Adrenal gland (tissue), 19 donors: ENCODE data around the gene STK32A. TPM values are rescaled to one million over a fixed set of nuclear protein-coding genes. Genes with fewer than 3 reads are reported as not detected.
A peak's percentile ranks its signal among the peaks of the same experiment; 100 is the strongest.

Experiments
- DNase-seq, 7 donors: peaks; one replicate each; pipeline ENCODE4 v3.0.0-alpha.2; 2019 to 2020
- H3K27ac ChIP-seq, 5 donors: fragments of 200-600 bp; sonication (generic) in 4 of 5; 1 replicate in 3 of 5; 2 replicates in 2 of 5; pipeline versions ENCODE4 v1.5.1 to v1.8.0; 2016 to 2020; ENCODE audit warnings: mild to moderate bottlenecking in 1 of 5
- H3K27me3 ChIP-seq: fragments of 200-600 bp; 2 replicates; pipeline ENCODE4 v1.8.0; 2021
- H3K36me3 ChIP-seq, 2 donors: fragments of 200-600 bp; replicated peaks in 1 of 2; 1 replicate in 1 of 2; 2 replicates in 1 of 2; pipeline versions ENCODE4 v1.5.1 to v1.8.0; 2018 to 2022
- H3K4me1 ChIP-seq, 2 donors: fragments of 200-600 bp; replicated peaks in 1 of 2; 1 replicate in 1 of 2; 2 replicates in 1 of 2; pipeline versions ENCODE4 v1.5.1 to v1.8.0; 2018 to 2021
- H3K4me3 ChIP-seq, 4 donors: fragments of 200-600 bp; sonication (generic) in 3 of 4; one replicate each; pipeline ENCODE4 v1.5.1; 2016 to 2018
- H3K9me3 ChIP-seq, 3 donors: fragments of 200-600 bp; sonication (generic) in 1 of 3; replicated peaks in 1 of 3; 1 replicate in 2 of 3; 2 replicates in 1 of 3; pipeline versions ENCODE4 v1.5.1 to v1.8.0; 2016 to 2021
- CTCF ChIP-seq, 6 experiments: fragments of 450-650 bp in 4 of 6; fragments of 200-600 bp in 2 of 6; sonication (generic) in 1 of 6; IDR thresholded peaks; 1 replicate in 5 of 6; 2 replicates in 1 of 6; pipeline versions ENCODE4 v1.5.1 to v1.8.0; 2016 to 2021; ENCODE audit warnings: antibody characterized with exemption in 6 of 6, mild to moderate bottlenecking in 2 of 6, moderate library complexity in 1 of 6
- POLR2A ChIP-seq, 2 donors: fragments of 450-650 bp; IDR thresholded peaks; one replicate each; pipeline ENCODE4 v1.6.1; 2017; ENCODE audit warnings: antibody characterized with exemption in 2 of 2, mild to moderate bottlenecking in 2 of 2, moderate library complexity in 1 of 2
- WGBS, 4 donors: extraction: QIAGEN DNeasy Blood & Tissue Kit in 2 of 4; methylation state at CpG; one replicate each; pipeline versions ENCODE4 v1.1.5 to v1.1.7; 2013 to 2017; 5-methylcytosine and 5-hydroxymethylcytosine counted together
- intact Hi-C, 2 donors: fragments of 100-400 bp; cut with DNase I; formaldehyde crosslinking; loops; one replicate each; pipeline versions ENCODE4 v1.14.1 to v1.15.0; 2022 to 2023
- long read RNA-seq, 10 donors: library from polyadenylated mRNA in 3 of 10; unstranded in 2 of 10; stranded (forward) in 1 of 10; transcript quantifications; one replicate each; pipeline ENCODE4 v2.0.0 and lab custom pipeline, GENCODE V29; 2021 to 2026
- polyA plus RNA-seq, 3 donors: library from polyadenylated mRNA; stranded (reverse); fragments of 200-250 nt in 2 of 3; fragments of 350-450 nt in 1 of 3; fragmentation: Illumina TruSeq in 1 of 3; extraction: RNeasy Lipid Tissue Mini Kit (QIAGEN cat#74804) in 1 of 3; gene quantifications; one replicate each; pipeline ENCODE4 v1.2.3, GENCODE V29; 2013 to 2014
- total RNA-seq, 9 donors: library from RNA; depleted of rRNA in 4 of 9; stranded (reverse); fragments of >200 nt in 4 of 9; fragments of 120-200 nt in 1 of 9; fragmentation: NEBNext Ultra II Directional in 1 of 9; extraction: Animal tissue kit (Norgen Biotek cat#: 25700) in 1 of 9; gene quantifications; one replicate each; pipeline versions ENCODE4 v1.1.0 to v1.2.4, GENCODE V29; 2013 to 2023
- donor health status: healthy with polysubstance abuse.
- donor health status: Bipolar disorder and iron deficiency.
- donor health status: DM: yes; HTN: yes; CAD: no.
- donor health status: DM: no; HTN: no; CAD: no.
- donor health status: DM: no; HTN: no; CAD: no.
- donor health status: DM: yes; HTN: yes; CAD: no.

STK32A gene
- 10 to 100 TPM in 8 of 9 donors, 1 to 10 TPM in 1; 1.8 to 46.0 (median 20.1) TPM for total RNA-seq
- polyA plus RNA-seq, result 1 to 10 TPM; 5.2 to 9.5 (median 8.8) TPM
- long read RNA-seq, donor 1, result 0 reads
- long read RNA-seq, donor 2, result 0 reads
- long read RNA-seq, donor 3, partial matches to known transcripts, result 0 of 3 reads
- long read RNA-seq, donor 3, other reads (novel, unspliced or antisense), result 0 of 3 reads
- long read RNA-seq, donor 4, full-length matches to known transcripts, result 2 of 3 reads
- long read RNA-seq, donor 4, partial matches to known transcripts, result 0 of 3 reads
- long read RNA-seq, donor 4, other reads (novel, unspliced or antisense), result 1 of 3 reads
- long read RNA-seq, donor 5, full-length matches to known transcripts, result 8 of 10 reads
- long read RNA-seq, donor 5, partial matches to known transcripts, result 0 of 10 reads
- long read RNA-seq, donor 5, other reads (novel, unspliced or antisense), result 2 of 10 reads
- long read RNA-seq, donor 6, full-length matches to known transcripts, result 3 of 9 reads
- long read RNA-seq, donor 6, partial matches to known transcripts, result 2 of 9 reads
- long read RNA-seq, donor 6, other reads (novel, unspliced or antisense), result 4 of 9 reads
- long read RNA-seq, donor 7, result 0 reads
- long read RNA-seq, donor 8, result 0 reads
- long read RNA-seq, donor 9, result 0 reads
- long read RNA-seq, donor 10, result 0 reads

GRCh38 chr5:147234825-147235635 is at the start of gene STK32A:
Gene STK32A (plus strand): TSS chr5:147235026. CDS start chr5:147239635, 4,609 bp downstream.
- intact Hi-C loops, result loop anchor here in 1 of 2 donors (5.0 kb wide), 1 partner anchor 137 kb away; no protein-coding TSS in a partner anchor
- peak within 1 kb of the TSS in 4 of 5 donors; percentile 36 to 84 (median 76) for H3K27ac ChIP-seq

GRCh38 chr5:147187099-147187540 is 47.7 kb upstream of the STK32A start:
- 71 to 88% (median 84%) methylated on average over 1 of the region's 1 CpG for WGBS, 4 donors
- no peaks in the 10 kb centered on the region for H3K9me3 ChIP-seq
- peaks cover 0 to 16% of the 10 kb centered on the region in 2 donors for H3K4me1 ChIP-seq
- no peak overlapping the region for H3K27ac ChIP-seq
- TF ChIP-seq CTCF (IDR thresholded peaks at IDR 0.05), result no peak
- TF ChIP-seq POLR2A (IDR thresholded peaks at IDR 0.05), result no peak
- no peak overlapping the region for H3K4me3 ChIP-seq
- intact Hi-C loops, result loop anchor here (5.0 to 10.0 kb wide), 3 partner anchors 92 to 650 kb away; no protein-coding TSS in a partner anchor
- H3K36me3 ChIP-seq, result no peaks in the 10 kb centered on the region
- no peaks in the 10 kb centered on the region for H3K27me3 ChIP-seq
- no peak for DNase-seq

More at GRCh38 chr5:147234825-147235635, at the start of gene STK32A:
- Histone ChIP-seq H3K4me1 (peaks cover 0 to 8% of the 10 kb centered on the region in 2 donors), H3K36me3 (no peaks in the 10 kb centered on the region), H3K27me3 (no peaks in the 10 kb centered on the region), H3K4me3 (peak within 1 kb of the TSS in 3 of 4 donors; percentile 37 to 63 (median 40)), H3K9me3 (no peaks in the 10 kb centered on the region)
- 3 to 20% (median 4%) methylated on average over 5 to 28 of the region's 28 CpGs for WGBS, 4 donors
- DNase-seq, result peak; percentile 83 to 89 (median 84)
- TF ChIP-seq POLR2A (IDR thresholded peaks at IDR 0.05) (peak; percentile 62 to 79), CTCF (IDR thresholded peaks at IDR 0.05) (peak in 1 of 6 experiments; percentile 16)

- H3K9me3 ChIP-seq, result no peaks in the 10 kb centered on the region
- DNase-seq, result peak; percentile 62 to 83 (median 75)
- intact Hi-C loops, result loop anchor here (5.0 to 10.0 kb wide), 3 partner anchors 94 to 651 kb away; no protein-coding TSS in a partner anchor
- no peak overlapping the region for H3K27ac ChIP-seq
- peaks cover 0 to 16% of the 10 kb centered on the region in 2 donors for H3K4me1 ChIP-seq
- H3K27me3 ChIP-seq, result no peaks in the 10 kb centered on the region
- 41 to 49% (median 48%) methylated on average over 19 to 20 of the region's 20 CpGs for WGBS, 4 donors
- no peaks in the 10 kb centered on the region for H3K36me3 ChIP-seq
- peak overlapping the region in 1 of 4 donors; percentile 41 for H3K4me3 ChIP-seq
- peak; percentile 87 to 94 (median 93) for TF ChIP-seq CTCF (IDR thresholded peaks at IDR 0.05)
- no peak for TF ChIP-seq POLR2A (IDR thresholded peaks at IDR 0.05)
These were observed 46.4 kb upstream of the STK32A start for GRCh38 chr5:147188200-147189108.
